MM.1S (cell line): ENCODE data around the gene SPHKAP.

Experiments used
- DNase-seq: peaks from one replicate; pipeline ENCODE4 v3.0.0-alpha.2; 2015
- H2AFZ ChIP-seq: fragments of 300-600 bp; sonication (generic); 2 replicates; pipeline ENCODE4 v1.6.0; 2016; ENCODE audit warnings: antibody characterized with exemption, low read length
- H3F3A ChIP-seq: fragments of 300-600 bp; sonication (generic); 2 replicates; pipeline ENCODE4 v1.6.1; 2016; ENCODE audit warnings: mild to moderate bottlenecking, antibody characterized with exemption, low read length, moderate library complexity, mixed read lengths; ENCODE audit not compliant: insufficient read depth
- H3K27ac ChIP-seq: fragments of 300-600 bp; sonication (generic); 2 replicates; pipeline ENCODE4 v1.5.1; 2016; ENCODE audit warnings: mild to moderate bottlenecking, low read length
- H3K27me3 ChIP-seq: fragments of 300-600 bp; sonication (generic); replicated peaks from 2 replicates; pipeline ENCODE4 v1.6.0; 2016; ENCODE audit warnings: low read length; ENCODE audit not compliant: insufficient read depth
- H3K36me3 ChIP-seq: fragments of 300-600 bp; sonication (generic); replicated peaks from 2 replicates; pipeline ENCODE4 v1.6.1; 2016; ENCODE audit warnings: mild to moderate bottlenecking, low read length, mixed read lengths; ENCODE audit not compliant: insufficient read depth
- H3K4me1 ChIP-seq: fragments of 300-600 bp; sonication (generic); 2 replicates; pipeline ENCODE4 v1.6.1; 2016; ENCODE audit warnings: low read length, mixed read lengths
- H3K4me2 ChIP-seq: fragments of 300-600 bp; sonication (generic); 2 replicates; pipeline ENCODE4 v1.6.0; 2016; ENCODE audit warnings: low read depth, low read length
- H3K4me3 ChIP-seq: fragments of 300-600 bp; sonication (generic); 2 replicates; pipeline ENCODE4 v1.5.1; 2016; ENCODE audit warnings: low read length, mixed read lengths
- H3K79me2 ChIP-seq: fragments of 300-600 bp; sonication (generic); 2 replicates; pipeline ENCODE4 v1.6.1; 2016; ENCODE audit warnings: mixed run types, low read length, mixed read lengths
- H3K9ac ChIP-seq: fragments of 300-600 bp; sonication (generic); 2 replicates; pipeline ENCODE4 v1.6.1; 2016; ENCODE audit warnings: low read length, mixed read lengths
- H3K9me2 ChIP-seq: fragments of 300-600 bp; sonication (generic); replicated peaks from 2 replicates; pipeline ENCODE4 v1.6.1; 2016; ENCODE audit warnings: mild to moderate bottlenecking, low read length, mixed read lengths; ENCODE audit not compliant: insufficient read depth
- H3K9me3 ChIP-seq: fragments of 300-600 bp; sonication (generic); replicated peaks from 2 replicates; pipeline ENCODE4 v1.6.1; 2016; ENCODE audit warnings: mild to moderate bottlenecking, low read length, mixed read lengths; ENCODE audit not compliant: insufficient read depth
- H4K20me1 ChIP-seq: fragments of 300-600 bp; sonication (generic); 2 replicates; pipeline ENCODE4 v1.6.1; 2016; ENCODE audit warnings: mild to moderate bottlenecking, low read length, moderate library complexity, mixed read lengths; ENCODE audit not compliant: insufficient read depth
- CTCF ChIP-seq: fragments of 300-600 bp; sonication (generic); IDR thresholded peaks from 2 replicates; pipeline ENCODE4 v1.5.1; 2016; ENCODE audit warnings: antibody characterized with exemption, low read length, mixed read lengths
- EZH2 ChIP-seq: fragments of 300-600 bp; sonication (generic); optimal IDR thresholded peaks from 2 replicates; pipeline ENCODE3; 2017; ENCODE audit warnings: low read depth, mild to moderate bottlenecking, antibody characterized with exemption, low read length, mixed read lengths
- EZH2phosphoT487 ChIP-seq: fragments of 300-600 bp; sonication (generic); IDR thresholded peaks from 2 replicates; pipeline ENCODE4 v1.6.1; 2018; ENCODE audit warnings: antibody characterized with exemption, low read length

SPHKAP gene

GRCh38 chr2:228107846-228108245 is 73.6 kb downstream of the SPHKAP start:
- no peak overlapping the region for H3K27ac ChIP-seq
- peaks cover 8% of the 10 kb centered on the region for H3K4me1 ChIP-seq
- no peak for DNase-seq
- no peak overlapping the region for H3K4me3 ChIP-seq
- H2AFZ ChIP-seq, result no peak overlapping the region
- H3F3A ChIP-seq, result peaks cover 9% of the 10 kb centered on the region
- H3K79me2 ChIP-seq, result no peaks in the 10 kb centered on the region
- no peaks in the 10 kb centered on the region for H3K9me3 ChIP-seq
- no peak overlapping the region for H3K9ac ChIP-seq
- H3K36me3 ChIP-seq, result no peaks in the 10 kb centered on the region
- no peaks in the 10 kb centered on the region for H3K27me3 ChIP-seq
- H3K9me2 ChIP-seq, result no peaks in the 10 kb centered on the region
- H3K4me2 ChIP-seq, result no peak overlapping the region
- no peaks in the 10 kb centered on the region for H4K20me1 ChIP-seq
- TF ChIP-seq CTCF (no peak), EZH2phosphoT487 (no peak), EZH2 (no peak)

- no peak overlapping the region for H3K4me2 ChIP-seq
- DNase-seq, result no peak
- TF ChIP-seq CTCF (no peak), EZH2 (no peak), EZH2phosphoT487 (no peak)
- H3K27me3 ChIP-seq, result no peaks in the 10 kb centered on the region; the same call in 1 of the 2 replicates
- H3K9me3 ChIP-seq, result no peaks in the 10 kb centered on the region
- H3K9ac ChIP-seq, result no peak overlapping the region
- H3F3A ChIP-seq, result peaks cover 9% of the 10 kb centered on the region
- H3K79me2 ChIP-seq, result no peaks in the 10 kb centered on the region
- H3K27ac ChIP-seq, result no peak overlapping the region
- H3K4me1 ChIP-seq, result peaks cover 8% of the 10 kb centered on the region
- H3K9me2 ChIP-seq, result no peaks in the 10 kb centered on the region
- no peak overlapping the region for H2AFZ ChIP-seq
- no peaks in the 10 kb centered on the region for H3K36me3 ChIP-seq
- no peak overlapping the region for H3K4me3 ChIP-seq
- H4K20me1 ChIP-seq, result no peaks in the 10 kb centered on the region
Observed at GRCh38 chr2:228105526-228106250, 75.8 kb downstream of the SPHKAP start.

- no peaks in the 10 kb centered on the region; the same call in 1 of the 2 replicates for H3K27me3 ChIP-seq
- no peaks in the 10 kb centered on the region for H3K36me3 ChIP-seq
- no peak overlapping the region for H3K4me3 ChIP-seq
- TF ChIP-seq CTCF (no peak), EZH2phosphoT487 (no peak), EZH2 (no peak)
- peaks cover 8% of the 10 kb centered on the region for H3K4me1 ChIP-seq
- H4K20me1 ChIP-seq, result no peaks in the 10 kb centered on the region
- H3K4me2 ChIP-seq, result no peak overlapping the region
- no peak overlapping the region for H3K9ac ChIP-seq
- no peak overlapping the region for H2AFZ ChIP-seq
- H3K9me3 ChIP-seq, result no peaks in the 10 kb centered on the region
- H3K9me2 ChIP-seq, result no peaks in the 10 kb centered on the region
- H3K27ac ChIP-seq, result no peak overlapping the region
- peaks cover 9% of the 10 kb centered on the region for H3F3A ChIP-seq
- DNase-seq, result no peak
- H3K79me2 ChIP-seq, result no peaks in the 10 kb centered on the region
Observed at GRCh38 chr2:228104215-228104614, 77.3 kb downstream of the SPHKAP start.
